Measurements from ENCODE around the gene ITGB7. TPM values are rescaled to one million over a fixed set of nuclear protein-coding genes. Genes with fewer than 3 reads are reported as not detected.
"Not testable (repeated sequence)": the region's sequence is repeated elsewhere in the genome, so short reads cannot be mapped to it uniquely, and the experiment has no call there.

ITGB7 gene
- total RNA-seq, 1 donor from 2014 or later, result 0.37 TPM

DNA sequence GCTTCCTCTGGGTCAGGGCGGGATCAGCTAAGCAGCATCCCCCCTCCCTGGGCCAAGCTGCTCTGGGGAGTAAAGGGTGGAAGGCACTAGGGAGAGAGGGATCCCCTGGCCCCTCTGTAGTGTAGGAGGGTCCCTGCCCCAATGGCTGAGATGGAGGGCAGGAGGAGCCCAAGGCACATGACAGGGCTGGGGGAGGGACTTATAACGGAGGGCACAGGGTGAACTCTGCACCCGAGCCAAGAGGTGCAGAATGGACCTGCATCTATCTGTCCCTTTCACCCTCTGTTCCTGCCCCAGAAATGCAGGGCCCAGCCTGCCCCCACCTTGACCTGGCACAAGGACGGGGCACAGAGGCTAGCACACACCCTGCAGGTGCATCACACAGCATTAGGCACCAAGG is 3.8 kb upstream of the ITGB7 start:
- Mint-ChIP-seq H3K27ac (ENCODE audit: unreplicated experiment) (no peak overlapping the region), H3K4me1 (ENCODE audit: low read depth) (peaks cover 20% of the 10 kb centered on the region), H3K4me3 (ENCODE audit: unreplicated experiment) (no peak overlapping the region), H3K36me3 (ENCODE audit: low read depth) (peaks cover 14% of the 10 kb centered on the region), H3K27me3 (ENCODE audit: low read depth) (no peaks in the 10 kb centered on the region), H3K9me3 (ENCODE audit: low read depth) (no peaks in the 10 kb centered on the region)
- TF ChIP-seq, protein P1, sequence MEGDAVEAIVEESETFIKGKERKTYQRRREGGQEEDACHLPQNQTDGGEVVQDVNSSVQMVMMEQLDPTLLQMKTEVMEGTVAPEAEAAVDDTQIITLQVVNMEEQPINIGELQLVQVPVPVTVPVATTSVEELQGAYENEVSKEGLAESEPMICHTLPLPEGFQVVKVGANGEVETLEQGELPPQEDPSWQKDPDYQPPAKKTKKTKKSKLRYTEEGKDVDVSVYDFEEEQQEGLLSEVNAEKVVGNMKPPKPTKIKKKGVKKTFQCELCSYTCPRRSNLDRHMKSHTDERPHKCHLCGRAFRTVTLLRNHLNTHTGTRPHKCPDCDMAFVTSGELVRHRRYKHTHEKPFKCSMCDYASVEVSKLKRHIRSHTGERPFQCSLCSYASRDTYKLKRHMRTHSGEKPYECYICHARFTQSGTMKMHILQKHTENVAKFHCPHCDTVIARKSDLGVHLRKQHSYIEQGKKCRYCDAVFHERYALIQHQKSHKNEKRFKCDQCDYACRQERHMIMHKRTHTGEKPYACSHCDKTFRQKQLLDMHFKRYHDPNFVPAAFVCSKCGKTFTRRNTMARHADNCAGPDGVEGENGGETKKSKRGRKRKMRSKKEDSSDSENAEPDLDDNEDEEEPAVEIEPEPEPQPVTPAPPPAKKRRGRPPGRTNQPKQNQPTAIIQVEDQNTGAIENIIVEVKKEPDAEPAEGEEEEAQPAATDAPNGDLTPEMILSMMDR (IDR thresholded peaks at IDR 0.05), result no peak
- no peak for DNase-seq (ENCODE audit: low spot score)

DNA sequence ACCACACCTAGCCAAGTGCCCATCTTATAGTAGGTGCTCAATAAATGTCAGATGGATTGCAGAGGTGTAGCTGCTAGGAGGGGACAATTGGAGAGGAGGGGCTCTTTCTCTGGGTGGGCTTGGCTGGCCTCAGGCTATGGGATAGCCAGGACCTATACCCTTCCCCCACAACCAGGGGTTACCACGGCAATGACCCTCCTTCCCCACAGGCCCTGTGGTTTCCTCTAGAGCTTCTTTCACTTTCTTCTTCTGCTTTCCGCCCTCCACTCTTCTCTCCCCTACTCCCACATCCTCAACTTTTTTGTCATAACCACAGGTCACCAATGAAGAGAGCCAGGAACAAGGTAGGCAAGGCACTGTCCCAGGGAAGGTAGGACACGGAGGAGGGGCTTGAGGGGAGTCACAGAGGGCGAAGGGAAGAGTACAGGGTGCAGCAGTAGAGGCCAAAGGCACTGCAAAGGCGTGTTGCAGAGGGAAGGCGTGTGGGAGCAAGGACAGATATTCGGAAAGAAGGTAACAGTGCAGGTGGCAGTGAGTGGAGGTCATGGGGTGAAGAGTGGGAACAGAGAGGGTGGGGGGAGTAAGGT is 1.9 kb upstream of the ITGB7 start:
- TF ChIP-seq, protein P1 (IDR thresholded peaks at IDR 0.05), result no peak
- no peak for DNase-seq (ENCODE audit: low spot score)
- H3K4me3 Mint-ChIP-seq (ENCODE audit: unreplicated experiment), result no peak overlapping the region
- peaks cover 9% of the 10 kb centered on the region for H3K36me3 Mint-ChIP-seq (ENCODE audit: low read depth)
- H3K4me1 Mint-ChIP-seq (ENCODE audit: low read depth), result peaks cover 17% of the 10 kb centered on the region
- no peaks in the 10 kb centered on the region for H3K9me3 Mint-ChIP-seq (ENCODE audit: low read depth)
- H3K27ac Mint-ChIP-seq (ENCODE audit: unreplicated experiment), result no peak overlapping the region
- no peaks in the 10 kb centered on the region for H3K27me3 Mint-ChIP-seq (ENCODE audit: low read depth)

DNA sequence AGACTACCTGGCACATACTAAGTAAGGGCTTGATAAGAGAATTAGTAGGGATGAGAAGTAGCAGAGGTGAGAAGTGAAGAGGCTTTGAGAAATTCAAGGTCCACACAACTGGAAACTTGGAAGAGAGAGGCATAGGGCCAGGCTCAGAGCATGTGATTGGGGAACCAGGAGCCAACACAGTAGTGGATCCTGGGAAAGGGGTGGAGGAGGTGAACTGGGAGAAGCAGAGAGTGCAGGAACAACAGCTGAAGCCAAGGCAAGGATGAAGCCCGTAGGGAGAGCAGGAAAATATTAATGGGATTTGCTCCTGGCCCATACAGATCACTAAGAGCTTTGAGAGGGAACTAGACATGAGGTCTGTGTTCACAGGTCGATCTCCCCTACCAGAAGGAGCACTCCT is 1.4 kb upstream of the ITGB7 start:
- H3K36me3 Mint-ChIP-seq (ENCODE audit: low read depth), result peaks cover 9% of the 10 kb centered on the region
- H3K27ac Mint-ChIP-seq (ENCODE audit: unreplicated experiment), result no peak overlapping the region
- peaks cover 16% of the 10 kb centered on the region for H3K4me1 Mint-ChIP-seq (ENCODE audit: low read depth)
- DNase-seq (ENCODE audit: low spot score), result no peak
- H3K4me3 Mint-ChIP-seq (ENCODE audit: unreplicated experiment), result no peak overlapping the region
- no peaks in the 10 kb centered on the region for H3K9me3 Mint-ChIP-seq (ENCODE audit: low read depth)
- no peaks in the 10 kb centered on the region for H3K27me3 Mint-ChIP-seq (ENCODE audit: low read depth)
- TF ChIP-seq, protein P1 (IDR thresholded peaks at IDR 0.05), result no peak

DNA sequence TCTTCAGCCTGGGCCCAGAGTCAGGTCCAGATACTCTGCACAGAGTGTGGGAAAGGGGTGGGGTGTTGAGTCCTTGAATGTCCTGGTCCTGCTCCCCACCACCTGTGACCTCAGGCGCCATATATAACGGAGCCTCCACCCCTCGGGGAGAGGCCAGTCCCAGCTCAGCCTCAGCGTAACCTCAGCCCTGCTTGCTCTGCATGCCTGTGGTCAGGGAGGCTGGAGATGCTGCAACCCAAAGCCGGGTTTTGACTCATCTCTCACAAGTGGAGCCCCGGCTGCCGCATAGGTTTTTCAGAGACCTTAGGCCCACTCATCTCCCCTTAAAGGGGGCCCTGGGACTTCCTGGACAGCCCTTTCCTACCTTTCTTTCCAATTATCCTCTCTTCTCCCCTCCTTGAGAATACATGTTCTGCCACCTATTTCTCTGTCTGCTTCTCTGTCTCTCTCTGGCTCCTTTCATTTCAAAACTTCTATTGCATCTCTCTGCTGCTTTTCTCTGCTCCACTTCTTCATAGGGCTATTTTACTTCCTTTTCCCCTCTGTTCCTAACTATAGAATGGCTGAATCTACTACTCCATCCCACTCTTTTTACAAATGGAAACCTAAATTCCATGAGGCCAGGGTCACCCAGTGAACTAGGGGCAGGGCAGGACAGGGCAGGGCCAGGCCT is 1.2 kb downstream of the ITGB7 start:
- Mint-ChIP-seq H3K4me3 (ENCODE audit: unreplicated experiment) (no peak overlapping the region), H3K27ac (ENCODE audit: unreplicated experiment) (peak overlapping the region; percentile 33), H3K36me3 (ENCODE audit: low read depth) (no peaks in the 10 kb centered on the region)

DNA sequence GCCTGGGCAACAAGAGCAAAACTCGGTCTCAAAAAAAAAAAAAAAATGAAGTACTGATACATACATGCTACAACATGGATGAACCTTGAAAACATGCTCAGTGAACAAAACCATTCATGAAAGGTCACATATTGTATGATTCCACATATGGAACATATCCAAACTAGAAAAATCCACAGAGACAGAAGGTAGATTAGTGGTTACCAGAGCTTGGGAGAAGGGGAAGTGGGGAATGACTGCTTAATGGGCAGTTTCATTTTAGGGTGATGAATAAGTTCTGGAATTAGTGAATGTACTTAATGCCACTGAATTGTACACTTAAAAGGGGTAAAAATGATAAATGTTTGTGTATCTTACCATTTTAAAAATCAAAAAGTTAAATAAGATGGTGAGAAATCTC is 2.7 kb downstream of the ITGB7 start:
- no peak for DNase-seq (ENCODE audit: low spot score)
- peaks cover 19% of the 10 kb centered on the region for H3K4me1 Mint-ChIP-seq (ENCODE audit: low read depth)
- H3K9me3 Mint-ChIP-seq (ENCODE audit: low read depth), result no peaks in the 10 kb centered on the region
- H3K27me3 Mint-ChIP-seq (ENCODE audit: low read depth), result no peaks in the 10 kb centered on the region
- H3K4me3 Mint-ChIP-seq (ENCODE audit: unreplicated experiment), result no peak overlapping the region
- TF ChIP-seq, protein P1 (IDR thresholded peaks at IDR 0.05), result no peak
- no peak overlapping the region for H3K27ac Mint-ChIP-seq (ENCODE audit: unreplicated experiment)
- no peaks in the 10 kb centered on the region for H3K36me3 Mint-ChIP-seq (ENCODE audit: low read depth)

More for the DNA sequence above, 1.2 kb downstream of the ITGB7 start:
- TF ChIP-seq, protein P1 (IDR thresholded peaks at IDR 0.05), result no peak
- Mint-ChIP-seq H3K4me1 (ENCODE audit: low read depth) (peaks cover 18% of the 10 kb centered on the region), H3K9me3 (ENCODE audit: low read depth) (no peaks in the 10 kb centered on the region), H3K27me3 (ENCODE audit: low read depth) (no peaks in the 10 kb centered on the region)
- no peak for DNase-seq (ENCODE audit: low spot score)

DNA sequence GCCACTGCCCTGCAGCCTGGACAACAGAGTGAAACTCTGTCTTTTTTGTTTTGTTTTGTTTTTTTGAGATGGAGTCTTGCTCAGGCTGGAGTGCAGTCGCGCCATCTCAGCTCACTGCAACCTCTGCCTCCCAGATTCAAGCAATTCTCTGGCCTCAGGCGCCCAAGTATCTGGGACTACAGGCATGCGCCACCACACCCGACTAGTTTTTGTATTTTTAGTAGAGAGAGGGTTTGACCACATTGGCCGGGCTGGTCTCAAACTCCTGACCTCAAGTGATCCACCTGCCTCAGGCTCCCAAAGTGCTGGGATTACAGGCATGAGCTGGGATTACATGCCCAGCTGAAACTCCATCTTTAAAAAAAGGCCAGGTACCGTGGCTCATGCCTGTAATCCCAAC is 4.7 kb downstream of the ITGB7 start:
- H3K27me3 Mint-ChIP-seq (ENCODE audit: low read depth); H3K4me3 Mint-ChIP-seq (ENCODE audit: unreplicated experiment); DNase-seq (ENCODE audit: low spot score); H3K27ac Mint-ChIP-seq (ENCODE audit: unreplicated experiment); H3K9me3 Mint-ChIP-seq (ENCODE audit: low read depth); H3K36me3 Mint-ChIP-seq (ENCODE audit: low read depth): not testable (repeated sequence)
- H3K4me1 Mint-ChIP-seq (ENCODE audit: low read depth), result peaks cover 22% of the 10 kb centered on the region

All from chondrocyte (in vitro differentiated cells).